DND-41 (cell line): ENCODE results near the gene CWH43.
"Not testable (repeated sequence)": the region's sequence is repeated elsewhere in the genome, so short reads cannot be mapped to it uniquely, and the experiment has no call there.

Experiments used
- CTCF ChIP-seq: IDR thresholded peaks from 2 replicates; pipeline ENCODE4 v1.5.1; 2012; ENCODE audit warnings: borderline replicate concordance, low read length, moderate library complexity, mild to moderate bottlenecking; ENCODE audit not compliant: poor library complexity, severe bottlenecking; ENCODE audit errors: extremely low read depth
- EZH2 ChIP-seq: IDR thresholded peaks from 3 replicates; pipeline ENCODE4 v1.6.1; 2012; ENCODE audit warnings: borderline replicate concordance, low read depth, mild to moderate bottlenecking, moderate library complexity, low read length, inconsistent platforms; ENCODE audit not compliant: severe bottlenecking

- TF ChIP-seq CTCF, EZH2: not testable (repeated sequence)
Observed at GRCh38 chr4:49109567-49110166, 123.6 kb downstream of the CWH43 start.
